H1 (cell line): ENCODE data around the gene TCF7L1. TPM values are rescaled to one million over a fixed set of nuclear protein-coding genes. Genes with fewer than 3 reads are reported as not detected.
A peak's percentile ranks its signal among the peaks of the same experiment; 100 is the strongest.

Experiments
- CTCF ChIA-PET: fragments of 300-600 bp; sonication (Branson Sonifier 250); formaldehyde crosslinking; loops from one replicate; lab custom pipeline; 2021; ENCODE audit not compliant: partially characterized antibody; lab: Charles Lee
- POLR2A ChIA-PET: fragments of 300-600 bp; sonication (Branson Sonifier 250); formaldehyde crosslinking; loops from one replicate; lab custom pipeline; 2021; ENCODE audit warnings: inconsistent platforms; ENCODE audit not compliant: partially characterized antibody; lab: Charles Lee
- DNase-seq, 2 experiments: peaks; one replicate each; pipeline versions ENCODE4 v3.0.0 to v3.0.0-alpha.2; 2010 to 2022; ENCODE audit warnings: low spot score in 2 of 2, low read depth in 1 of 2, mixed read lengths in 1 of 2
- FAIRE-seq: peaks from 2 replicates; lab custom pipeline; 2011; peaks lifted over from hg19 to GRCh38; lab: Jason Lieb, UNC
- H2AFZ ChIP-seq: 2 replicates; pipeline ENCODE4 v1.8.1; 2012; ENCODE audit warnings: low read length, inconsistent platforms
- H2AK5ac ChIP-seq: 2 replicates; pipeline ENCODE4 v1.6.1; 2013; ENCODE audit warnings: low read depth, low read length
- H2BK120ac ChIP-seq: replicated peaks from 2 replicates; pipeline ENCODE3; 2013; ENCODE audit warnings: low read depth, low read length, inconsistent platforms
- H2BK12ac ChIP-seq: 2 replicates; pipeline ENCODE4 v1.6.1; 2013; ENCODE audit warnings: low read depth, low read length
- H2BK15ac ChIP-seq: 2 replicates; pipeline ENCODE4 v1.6.1; 2013; ENCODE audit warnings: low read length
- H2BK20ac ChIP-seq: 2 replicates; pipeline ENCODE4 v1.6.1; 2013; ENCODE audit warnings: low read length
- H2BK5ac ChIP-seq: 2 replicates; pipeline ENCODE4 v1.6.1; 2013; ENCODE audit warnings: low read depth, low read length
- H3K14ac ChIP-seq: 2 replicates; pipeline ENCODE4 v1.6.1; 2013; ENCODE audit warnings: inconsistent platforms; ENCODE audit not compliant: insufficient read length
- H3K18ac ChIP-seq: 2 replicates; pipeline ENCODE4 v1.6.1; 2013; ENCODE audit warnings: low read length; ENCODE audit errors: extremely low read depth
- H3K23ac ChIP-seq: 2 replicates; pipeline ENCODE4 v1.6.1; 2013; ENCODE audit warnings: inconsistent platforms; ENCODE audit not compliant: insufficient read length
- H3K23me2 ChIP-seq: 2 replicates; pipeline ENCODE4 v1.6.1; 2013; ENCODE audit warnings: low read depth, low read length
- H3K27ac ChIP-seq: 2 replicates; pipeline ENCODE4 v1.6.1; 2011; ENCODE audit warnings: low read depth, low read length, inconsistent platforms
- H3K27me3 ChIP-seq, 4 experiments: replicated peaks in 1 of 4; 1 replicate in 1 of 4; 2 replicates in 3 of 4; pipeline versions ENCODE4 v1.6.1 to v1.8.1; 2011 to 2013; ENCODE audit warnings: low read length in 3 of 4, mild to moderate bottlenecking in 3 of 4, inconsistent platforms in 2 of 4, mixed read lengths in 2 of 4, moderate library complexity in 1 of 4; ENCODE audit not compliant: control insufficient read depth in 3 of 4, insufficient read depth in 3 of 4; ENCODE audit errors: extremely low read depth in 1 of 4
- H3K36me3 ChIP-seq, 4 experiments: 2 replicates each; pipeline versions ENCODE4 v1.6.1 to v1.8.1; 2011 to 2013; ENCODE audit warnings: mild to moderate bottlenecking in 4 of 4, low read length in 3 of 4, moderate library complexity in 2 of 4, control low read depth in 1 of 4, inconsistent platforms in 1 of 4; ENCODE audit not compliant: insufficient read depth in 4 of 4, control insufficient read depth in 2 of 4
- H3K4ac ChIP-seq: replicated peaks from 2 replicates; pipeline ENCODE3; 2013; ENCODE audit warnings: low read length, low read depth, mixed read lengths, inconsistent platforms; ENCODE audit not compliant: insufficient read length
- H3K4me1 ChIP-seq, 4 experiments: replicated peaks in 1 of 4; 1 replicate in 1 of 4; 2 replicates in 3 of 4; pipeline versions ENCODE4 v1.6.1 to v1.8.1; 2011 to 2013; ENCODE audit warnings: low read length in 3 of 4, inconsistent platforms in 2 of 4, mixed read lengths in 1 of 4; ENCODE audit not compliant: insufficient read depth in 4 of 4, control insufficient read depth in 3 of 4
- H3K4me2 ChIP-seq, 2 experiments: 2 replicates each; pipeline versions ENCODE4 v1.6.1 to v1.8.1; 2011 to 2013; ENCODE audit warnings: low read depth in 2 of 2, low read length in 2 of 2, control low read depth in 1 of 2, inconsistent platforms in 1 of 2, mild to moderate bottlenecking in 1 of 2; ENCODE audit not compliant: insufficient read depth in 1 of 2
- H3K4me3 ChIP-seq, 4 experiments: fragments of 200-600, 300-600 bp in 1 of 4; sonication (generic), shearing (Covaris generic), sonication (Bioruptor Twin) in 1 of 4; 2 replicates each; pipeline versions ENCODE4 v1.5.1 to v1.8.1; 2011 to 2016; ENCODE audit warnings: low read length in 4 of 4, low read depth in 3 of 4, control low read depth in 2 of 4, inconsistent platforms in 2 of 4, mild to moderate bottlenecking in 2 of 4, mixed read lengths in 1 of 4, moderate library complexity in 1 of 4; ENCODE audit not compliant: insufficient read depth in 2 of 4; ENCODE audit errors: extremely low read depth in 1 of 4
- H3K56ac ChIP-seq: replicated peaks from 2 replicates; pipeline ENCODE3; 2013; ENCODE audit warnings: low read depth, mild to moderate bottlenecking, mixed read lengths, low read length, inconsistent platforms; ENCODE audit not compliant: insufficient read length
- H3K79me1 ChIP-seq: 2 replicates; pipeline ENCODE4 v1.6.1; 2013; ENCODE audit warnings: low read depth, low read length, control low read depth
- H3K79me2 ChIP-seq, 2 experiments: 2 replicates each; pipeline versions ENCODE4 v1.6.1 to v1.8.1; 2012 to 2013; ENCODE audit warnings: low read length in 2 of 2, mild to moderate bottlenecking in 2 of 2, inconsistent platforms in 1 of 2; ENCODE audit not compliant: insufficient read depth in 2 of 2, control insufficient read depth in 1 of 2
- H3K9ac ChIP-seq, 4 experiments: replicated peaks in 1 of 4; 1 replicate in 1 of 4; 2 replicates in 3 of 4; pipeline versions ENCODE4 v1.6.1 to v1.8.1; 2011 to 2013; ENCODE audit warnings: low read depth in 3 of 4, low read length in 3 of 4, control low read depth in 2 of 4, mild to moderate bottlenecking in 2 of 4, moderate library complexity in 2 of 4, inconsistent platforms in 1 of 4; ENCODE audit errors: extremely low read depth in 1 of 4
- H3K9me3 ChIP-seq, 2 experiments: 2 replicates each; pipeline versions ENCODE4 v1.6.1 to v1.8.1; 2012 to 2013; ENCODE audit warnings: mild to moderate bottlenecking in 2 of 2, moderate library complexity in 2 of 2, control low read depth in 1 of 2, inconsistent platforms in 1 of 2, low read depth in 1 of 2, low read length in 1 of 2, mixed read lengths in 1 of 2; ENCODE audit not compliant: insufficient read depth in 2 of 2
- H4K20me1 ChIP-seq, 2 experiments: replicated peaks in 1 of 2; 2 replicates each; pipeline versions ENCODE3 to v1.8.1; 2011 to 2013; ENCODE audit warnings: inconsistent platforms in 2 of 2, low read length in 2 of 2, mild to moderate bottlenecking in 1 of 2; ENCODE audit not compliant: insufficient read depth in 2 of 2, control insufficient read depth in 1 of 2
- H4K5ac ChIP-seq: 2 replicates; pipeline ENCODE4 v1.6.1; 2013; ENCODE audit warnings: low read length, low read depth, mixed read lengths, inconsistent platforms; ENCODE audit not compliant: insufficient read length
- H4K8ac ChIP-seq: 2 replicates; pipeline ENCODE4 v1.8.0; 2013; ENCODE audit warnings: mild to moderate bottlenecking, moderate library complexity, low read length, inconsistent platforms; ENCODE audit not compliant: insufficient read depth; ENCODE audit errors: extremely low read depth
- H4K91ac ChIP-seq: replicated peaks from 2 replicates; pipeline ENCODE3; 2013; ENCODE audit warnings: low read length, mixed read lengths, inconsistent platforms; ENCODE audit not compliant: insufficient read length
- ATF3 ChIP-seq: IDR thresholded peaks from 2 replicates; pipeline ENCODE4 v1.6.1; 2011; ENCODE audit warnings: low read depth, mild to moderate bottlenecking, low read length; ENCODE audit not compliant: insufficient read depth
- BACH1 ChIP-seq: IDR thresholded peaks from 2 replicates; pipeline ENCODE4 v1.6.1; 2012; ENCODE audit warnings: low read length, improper control_type of control experiment
- CBX5 ChIP-seq: fragments of 300-800, 300-1000 bp; sonication (generic); IDR thresholded peaks from 2 replicates; pipeline ENCODE4 v1.7.1; 2016; ENCODE audit warnings: antibody characterized with exemption, low read length, low read depth
- CHD1 ChIP-seq: IDR thresholded peaks from 2 replicates; pipeline ENCODE4 v1.6.1; 2012; ENCODE audit warnings: low read depth, low read length, improper control_type of control experiment
- MAFK ChIP-seq: IDR thresholded peaks from 2 replicates; pipeline ENCODE4 v1.6.1; 2012; ENCODE audit warnings: low read depth, mild to moderate bottlenecking, improper control_type of control experiment, low read length
- NANOG ChIP-seq: IDR thresholded peaks from 2 replicates; pipeline ENCODE4 v1.6.1; 2011; ENCODE audit warnings: low read length, low read depth, mild to moderate bottlenecking, inconsistent platforms; ENCODE audit not compliant: insufficient read depth, poor library complexity, severe bottlenecking
- POLR2A ChIP-seq, 2 experiments: IDR thresholded peaks; 1 replicate in 1 of 2; 2 replicates in 1 of 2; pipeline ENCODE4 v1.6.1; 2011; ENCODE audit warnings: low read depth in 2 of 2, low read length in 2 of 2, mild to moderate bottlenecking in 2 of 2; ENCODE audit errors: control extremely low read depth in 1 of 2
- POU5F1 ChIP-seq: IDR thresholded peaks from 2 replicates; pipeline ENCODE4 v1.6.1; 2011; ENCODE audit warnings: low read depth, mild to moderate bottlenecking, low read length, moderate library complexity
- RBBP5 ChIP-seq: IDR thresholded peaks from 2 replicates; pipeline ENCODE4 v1.7.1; 2012; ENCODE audit warnings: low read depth, mild to moderate bottlenecking, inconsistent platforms, low read length, moderate library complexity, borderline replicate concordance
- RFX5 ChIP-seq: IDR thresholded peaks from 2 replicates; pipeline ENCODE4 v1.6.1; 2011; ENCODE audit warnings: low read depth, low read length, improper control_type of control experiment, borderline replicate concordance
- SIN3A ChIP-seq, 2 experiments: IDR thresholded peaks in 1 of 2; conservative IDR thresholded peaks in 1 of 2; 2 replicates each; pipeline ENCODE4 v1.6.1; 2011 to 2012; ENCODE audit warnings: low read length in 2 of 2, improper control_type of control experiment in 1 of 2, low read depth in 1 of 2, mild to moderate bottlenecking in 1 of 2
- TBP ChIP-seq: IDR thresholded peaks from 2 replicates; pipeline ENCODE4 v1.6.1; 2011; ENCODE audit warnings: low read depth, low read length, improper control_type of control experiment
- ZNF274 ChIP-seq: IDR thresholded peaks from 2 replicates; pipeline ENCODE4 v1.7.0; 2012; ENCODE audit warnings: low read length, borderline replicate concordance; ENCODE audit errors: extremely low read depth
- WGBS, 2 experiments: shearing (Covaris generic) in 1 of 2; methylation state at CpG; one replicate each; pipeline versions ENCODE4 v1.1.6 to v1.1.7; 2013 to 2015; ENCODE audit warnings: low lambda C conversion rate in 2 of 2, mixed read lengths in 2 of 2, inconsistent platforms in 1 of 2, low coverage in 1 of 2, missing lambda C conversion rate in 1 of 2; ENCODE audit not compliant: insufficient replicate concordance in 2 of 2, insufficient coverage in 1 of 2, insufficient read length in 1 of 2; ENCODE audit errors: extremely low coverage in 1 of 2, missing lambda C conversion rate in 1 of 2; 5-methylcytosine and 5-hydroxymethylcytosine counted together
- polyA plus RNA-seq, 7 experiments: library from polyadenylated mRNA; depleted of rRNA in 3 of 7; stranded (reverse) in 5 of 7; unstranded in 2 of 7; fragments of >200 nt in 5 of 7; fragments of 200-250 nt in 2 of 7; gene quantifications; 1 replicate in 5 of 7; 2 replicates in 1 of 7; 4 replicates in 1 of 7; pipeline versions ENCODE4 v1.2.1 to v1.2.3, GENCODE V29; 2011 to 2013; ENCODE audit warnings: missing spikeins in 2 of 7, mixed read lengths in 2 of 7
- total RNA-seq: library from RNA; stranded (reverse); fragmentation: NEBNext Ultra II Directional; extraction: Animal tissue kit (Norgen Biotek cat#: 25700); gene quantifications from 2 replicates; pipeline ENCODE4 v1.2.1, GENCODE V29; 2021

Gene TCF7L1
- total and polyA plus RNA-seq, 2 of the 8 experiments (the other 6 are each of a cell fraction or from before 2014, with no cell fraction given): 27.5 to 108 TPM

- DNase-seq (no peak), FAIRE-seq (no peak)
- H2BK12ac ChIP-seq: peak overlapping the region; percentile 88; the same call in 1 of the 2 replicates
- H3K9me3 ChIP-seq: no peaks in the 10 kb centered on the region
- peak overlapping the region; percentile 43 for H3K27ac ChIP-seq
- ChIA-PET POLR2A (interaction anchor here (0.5 to 1.3 kb wide), 9 partner anchors 9 to 233 kb away, joined by 3 to 7 read pairs (median 3); partner anchors contain the start of gene TCF7L1), CTCF (interaction anchor here (0.7 to 5.4 kb wide), 13 partner anchors 11 to 168 kb away, joined by 3 to 30 read pairs (median 3); no protein-coding TSS in a partner anchor)
- H2AFZ ChIP-seq: no peak overlapping the region
- H3K9ac ChIP-seq: 0 out of 7 replicates have a peak overlapping the region, but pooled peaks of 1 of the 4 experiments have one; percentile 13
- peaks cover 3 to 21% of the 10 kb centered on the region in 2 experiments for H4K20me1 ChIP-seq
- H3K23me2 ChIP-seq: peaks cover 5% of the 10 kb centered on the region; the same call in 1 of the 2 replicates
- 79% methylated on average over 5 of the region's 5 CpGs; no CpG with 5 or more reads in 1 of the 2 experiments for WGBS, 2 experiments
- no peak overlapping the region; a peak in 1 of 8 replicates for H3K4me3 ChIP-seq
- no peak overlapping the region for H2BK15ac ChIP-seq
- peak overlapping the region; percentile 76 for H2BK5ac ChIP-seq
- H4K8ac ChIP-seq: no peak overlapping the region
- H3K27me3 ChIP-seq: no peaks in the 10 kb centered on the region
- H4K5ac ChIP-seq: no peak overlapping the region
- no peak overlapping the region for H3K56ac ChIP-seq
- H3K79me1 ChIP-seq: peaks cover 15% of the 10 kb centered on the region
- peak overlapping the region; percentile 22 for H2BK120ac ChIP-seq
- peaks cover 42 to 68% (median 50%) of the 10 kb centered on the region in 4 experiments for H3K4me1 ChIP-seq
- H3K18ac ChIP-seq: no peak overlapping the region; the same call in 1 of the 2 replicates
- no peak overlapping the region; a peak in 1 of 4 replicates for H3K4me2 ChIP-seq
- H3K14ac ChIP-seq: no peak overlapping the region
- H3K23ac ChIP-seq: no peak overlapping the region
- H3K36me3 ChIP-seq: no peaks in the 10 kb centered on the region; a peak in 1 of 8 replicates
- H2BK20ac ChIP-seq: peak overlapping the region; percentile 62; the same call in 1 of the 2 replicates
- peak overlapping the region; percentile 18 for H4K91ac ChIP-seq
- peaks cover 0 to 77% of the 10 kb centered on the region in 2 experiments; a peak in 3 of 4 replicates for H3K79me2 ChIP-seq
- no peak overlapping the region for H3K4ac ChIP-seq
- H2AK5ac ChIP-seq: no peak overlapping the region
- TF ChIP-seq RBBP5: no peak
- TF ChIP-seq CBX5: no peak
- no peak for TF ChIP-seq ATF3
- TF ChIP-seq NANOG: no peak
- no peak for TF ChIP-seq BACH1
- no peak for TF ChIP-seq ZNF274
- no peak for TF ChIP-seq CHD1
- TF ChIP-seq POLR2A (IDR thresholded peaks at IDR 0.05; ENCODE audit: control extremely low read depth in 1 of 2, low read depth in 2 of 2, low read length in 2 of 2): no peak; a peak in 1 of 3 replicates
- no peak for TF ChIP-seq MAFK
- no peak for TF ChIP-seq RFX5
- no peak for TF ChIP-seq SIN3A (conservative IDR thresholded peaks at IDR 0.05 in 1 of 2, IDR thresholded peaks at IDR 0.05 in 1 of 2; ENCODE audit: low read depth in 1 of 2, low read length in 2 of 2)
- TF ChIP-seq TBP: no peak
- no peak for TF ChIP-seq POU5F1
These were observed 102.1 kb downstream of the TCF7L1 start for GRCh38 chr2:85235281-85235680.
